ENCODE measurements around the gene UBAP2L.
A peak's percentile ranks its signal among the peaks of the same experiment; 100 is the strongest.

UBAP2L gene

GRCh38 chr1:154220071-154220969 is at the start of gene UBAP2L:
UBAP2L (plus strand) TSS chr1:154220955; CDS start chr1:154225124, 4,169 bp downstream.
- peak; percentile 99 for DNase-seq (ENCODE audit: low read depth)

- DNase-seq (ENCODE audit: low read depth), result no peak
Observed at GRCh38 chr1:154171223-154171583, 49.6 kb upstream of the UBAP2L start.

- no peak for DNase-seq (ENCODE audit: low read depth)
Observed at GRCh38 chr1:154171880-154172279, 48.9 kb upstream of the UBAP2L start.

GRCh38 chr1:154174654-154175053 is 46.1 kb upstream of the UBAP2L start:
- no peak for DNase-seq (ENCODE audit: low read depth)

- peak; percentile 84 for DNase-seq (ENCODE audit: low read depth)
Observed at GRCh38 chr1:154176337-154176736, 44.4 kb upstream of the UBAP2L start.

- no peak for DNase-seq (ENCODE audit: low read depth)
Observed at GRCh38 chr1:154178013-154178412, 42.7 kb upstream of the UBAP2L start.

GRCh38 chr1:154178911-154179811 is 41.6 kb upstream of the UBAP2L start:
- DNase-seq (ENCODE audit: low read depth), result no peak

GRCh38 chr1:154179946-154180687 is 40.6 kb upstream of the UBAP2L start:
- no peak for DNase-seq (ENCODE audit: low read depth)

GRCh38 chr1:154181944-154182343 is 38.8 kb upstream of the UBAP2L start:
- no peak for DNase-seq (ENCODE audit: low read depth)

- peak; percentile 85 for DNase-seq (ENCODE audit: low read depth)
Observed at GRCh38 chr1:154182344-154183045, 38.3 kb upstream of the UBAP2L start.

GRCh38 chr1:154183046-154183915 is 37.5 kb upstream of the UBAP2L start:
- DNase-seq (ENCODE audit: low read depth), result peak; percentile 99

GRCh38 chr1:154186177-154186576 is 34.6 kb upstream of the UBAP2L start:
- peak; percentile 53 for DNase-seq (ENCODE audit: low read depth)

- DNase-seq (ENCODE audit: low read depth), result no peak
Observed at GRCh38 chr1:154186852-154187501, 33.8 kb upstream of the UBAP2L start.

GRCh38 chr1:154190550-154190949 is 30.2 kb upstream of the UBAP2L start:
- DNase-seq (ENCODE audit: low read depth), result no peak

- DNase-seq (ENCODE audit: low read depth), result no peak
Observed at GRCh38 chr1:154191990-154192461, 28.7 kb upstream of the UBAP2L start, which contains the start of gene TPM3. TPM3 (minus strand) TSS chr1:154192100; CDS start chr1:154192018, 82 bp downstream.

- DNase-seq (ENCODE audit: low read depth), result no peak
Observed at GRCh38 chr1:154192476-154192875, 28.3 kb upstream of the UBAP2L start.

- DNase-seq (ENCODE audit: low read depth), result peak; percentile 29
Observed at GRCh38 chr1:154193821-154194220, 26.9 kb upstream of the UBAP2L start.

- DNase-seq (ENCODE audit: low read depth), result peak; percentile 76
Observed at GRCh38 chr1:154198756-154199562, 21.8 kb upstream of the UBAP2L start.

GRCh38 chr1:154199563-154199879 is 21.2 kb upstream of the UBAP2L start:
- peak; percentile 45 for DNase-seq (ENCODE audit: low read depth)

All from ELR (cell line).